ENCODE measurements around the gene PDSS2. TPM values are rescaled to one million over a fixed set of nuclear protein-coding genes. Genes with fewer than 3 reads are reported as not detected.
"Not testable (repeated sequence)": the region's sequence is repeated elsewhere in the genome, so short reads cannot be mapped to it uniquely, and the experiment has no call there.

PDSS2 gene
- total RNA-seq, 1 experiment from 2014 or later = 17.7 TPM

GRCh38 chr6:107479089-107479690 is 19.8 kb upstream of the PDSS2 start:
- in situ Hi-C loops (cut with HindIII; ENCODE audit: low pct_unique_long_range_greater_than_20kb, low sequenced_read_pairs) (no loop called here), intact Hi-C loops (cut with micrococcal nuclease; ENCODE audit: unreplicated experiment) (no loop called here)
- Histone ChIP-seq H3K36me3 (ENCODE audit: control insufficient read depth, insufficient read depth, low read length) (no peaks in the 10 kb centered on the region), H3K27me3 (ENCODE audit: control insufficient read depth, insufficient read depth, low read length) (no peaks in the 10 kb centered on the region; the same call in 1 of the 2 replicates), H3K27ac (ENCODE audit: low read length) (no peak overlapping the region), H3K4me3 (ENCODE audit: low read depth in 2 of 2, low read length in 2 of 2) (no peak overlapping the region), H3K9me3 (ENCODE audit: control insufficient read depth, insufficient read depth, low read depth, low read length) (no peaks in the 10 kb centered on the region), H3K4me1 (ENCODE audit: control insufficient read depth, insufficient read depth, low read length) (no peaks in the 10 kb centered on the region)
- ChIA-PET POLR2A (interaction anchor here (0.6 kb wide), 1 partner anchor 429 kb away, joined by 12 read pairs; no protein-coding TSS in a partner anchor), CTCF (no interaction called here)
- ATAC-seq (no peak), DNase-seq (ENCODE audit: low read depth, low spot score) (no peak)
- BruUV-seq (replicated peaks) = no TSS peak
- TF ChIP-seq TCF7L2 (IDR thresholded peaks at IDR 0.05; ENCODE audit: low read depth, low read length) (no peak), CTCF (IDR thresholded peaks at IDR 0.05) (no peak), POLR2AphosphoS5 (IDR thresholded peaks at IDR 0.05; ENCODE audit: low read depth, low read length) (no peak), SIN3A (IDR thresholded peaks at IDR 0.05; ENCODE audit: borderline replicate concordance, insufficient read depth, low read depth, low read length) (no peak)
- TF ChIP-seq, protein P1, sequence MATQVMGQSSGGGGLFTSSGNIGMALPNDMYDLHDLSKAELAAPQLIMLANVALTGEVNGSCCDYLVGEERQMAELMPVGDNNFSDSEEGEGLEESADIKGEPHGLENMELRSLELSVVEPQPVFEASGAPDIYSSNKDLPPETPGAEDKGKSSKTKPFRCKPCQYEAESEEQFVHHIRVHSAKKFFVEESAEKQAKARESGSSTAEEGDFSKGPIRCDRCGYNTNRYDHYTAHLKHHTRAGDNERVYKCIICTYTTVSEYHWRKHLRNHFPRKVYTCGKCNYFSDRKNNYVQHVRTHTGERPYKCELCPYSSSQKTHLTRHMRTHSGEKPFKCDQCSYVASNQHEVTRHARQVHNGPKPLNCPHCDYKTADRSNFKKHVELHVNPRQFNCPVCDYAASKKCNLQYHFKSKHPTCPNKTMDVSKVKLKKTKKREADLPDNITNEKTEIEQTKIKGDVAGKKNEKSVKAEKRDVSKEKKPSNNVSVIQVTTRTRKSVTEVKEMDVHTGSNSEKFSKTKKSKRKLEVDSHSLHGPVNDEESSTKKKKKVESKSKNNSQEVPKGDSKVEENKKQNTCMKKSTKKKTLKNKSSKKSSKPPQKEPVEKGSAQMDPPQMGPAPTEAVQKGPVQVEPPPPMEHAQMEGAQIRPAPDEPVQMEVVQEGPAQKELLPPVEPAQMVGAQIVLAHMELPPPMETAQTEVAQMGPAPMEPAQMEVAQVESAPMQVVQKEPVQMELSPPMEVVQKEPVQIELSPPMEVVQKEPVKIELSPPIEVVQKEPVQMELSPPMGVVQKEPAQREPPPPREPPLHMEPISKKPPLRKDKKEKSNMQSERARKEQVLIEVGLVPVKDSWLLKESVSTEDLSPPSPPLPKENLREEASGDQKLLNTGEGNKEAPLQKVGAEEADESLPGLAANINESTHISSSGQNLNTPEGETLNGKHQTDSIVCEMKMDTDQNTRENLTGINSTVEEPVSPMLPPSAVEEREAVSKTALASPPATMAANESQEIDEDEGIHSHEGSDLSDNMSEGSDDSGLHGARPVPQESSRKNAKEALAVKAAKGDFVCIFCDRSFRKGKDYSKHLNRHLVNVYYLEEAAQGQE (IDR thresholded peaks at IDR 0.05; ENCODE audit: insufficient read depth in 1 of 2, low read depth in 2 of 2, low read length in 1 of 2) = no peak

DNA sequence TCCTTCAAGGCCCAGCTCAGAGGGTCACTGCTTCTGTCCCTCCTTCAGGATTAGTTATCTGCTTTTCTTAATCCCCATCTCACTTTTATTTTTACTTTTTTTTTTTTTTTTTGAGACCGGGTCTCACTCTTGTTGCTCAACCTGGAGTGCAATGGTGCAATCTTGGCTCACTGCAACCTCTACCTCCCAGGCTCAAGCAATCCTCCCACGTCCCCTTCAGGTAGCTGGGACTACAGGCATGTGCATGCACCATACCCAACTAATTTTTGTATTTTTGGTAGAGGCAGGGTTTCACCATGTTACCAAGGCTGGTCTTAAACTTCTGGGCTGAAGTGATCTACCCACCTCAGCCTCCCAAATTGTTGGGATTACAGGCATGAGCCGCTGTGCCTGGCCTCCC is 16.5 kb upstream of the PDSS2 start:
- intact Hi-C loops (cut with micrococcal nuclease; ENCODE audit: unreplicated experiment); H3K36me3 ChIP-seq (ENCODE audit: control insufficient read depth, insufficient read depth, low read length); H3K9me3 ChIP-seq (ENCODE audit: control insufficient read depth, insufficient read depth, low read depth, low read length); H3K27me3 ChIP-seq (ENCODE audit: control insufficient read depth, insufficient read depth, low read length); BruUV-seq (replicated peaks); H3K4me1 ChIP-seq (ENCODE audit: control insufficient read depth, insufficient read depth, low read length); DNase-seq (ENCODE audit: low read depth, low spot score); H3K4me3 ChIP-seq (ENCODE audit: low read depth in 2 of 2, low read length in 2 of 2); in situ Hi-C loops (cut with HindIII; ENCODE audit: low pct_unique_long_range_greater_than_20kb, low sequenced_read_pairs); H3K27ac ChIP-seq (ENCODE audit: low read length); ATAC-seq; CTCF ChIA-PET: not testable (repeated sequence)
- POLR2A ChIA-PET = interaction anchor here (0.7 kb wide), 1 partner anchor 358 kb away, joined by 7 read pairs; no protein-coding TSS in a partner anchor

DNA sequence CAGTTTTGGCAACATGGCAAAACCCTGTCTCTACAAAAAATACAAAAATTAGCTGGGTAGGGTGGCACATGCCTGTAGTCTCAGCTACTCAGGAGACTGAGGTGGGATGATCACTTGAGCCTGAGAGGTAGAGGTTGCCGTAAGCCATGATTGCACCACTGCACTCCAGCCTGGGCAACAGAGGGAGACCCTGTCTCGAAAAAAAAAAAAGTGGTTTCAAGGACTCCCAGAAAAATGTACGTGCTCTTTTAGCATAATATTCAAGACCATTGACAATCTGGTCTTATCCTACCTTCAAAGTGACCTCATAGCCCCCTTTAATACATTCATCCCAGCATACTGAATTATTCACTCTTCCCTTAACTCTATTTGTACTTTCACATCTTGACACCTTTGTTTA is 16.0 kb upstream of the PDSS2 start:
- in situ Hi-C loops (cut with HindIII; ENCODE audit: low pct_unique_long_range_greater_than_20kb, low sequenced_read_pairs); H3K36me3 ChIP-seq (ENCODE audit: control insufficient read depth, insufficient read depth, low read length); BruUV-seq (replicated peaks); intact Hi-C loops (cut with micrococcal nuclease; ENCODE audit: unreplicated experiment); H3K4me1 ChIP-seq (ENCODE audit: control insufficient read depth, insufficient read depth, low read length); H3K27me3 ChIP-seq (ENCODE audit: control insufficient read depth, insufficient read depth, low read length); H3K4me3 ChIP-seq (ENCODE audit: low read depth in 2 of 2, low read length in 2 of 2); H3K27ac ChIP-seq (ENCODE audit: low read length); CTCF ChIA-PET; ATAC-seq; DNase-seq (ENCODE audit: low read depth, low spot score); H3K9me3 ChIP-seq (ENCODE audit: control insufficient read depth, insufficient read depth, low read depth, low read length): not testable (repeated sequence)
- POLR2A ChIA-PET = interaction anchor here (0.7 kb wide), 1 partner anchor 357 kb away, joined by 7 read pairs; no protein-coding TSS in a partner anchor

Data from Panc1 (cell line).